ENCODE results near the gene CCDC93.

DNA sequence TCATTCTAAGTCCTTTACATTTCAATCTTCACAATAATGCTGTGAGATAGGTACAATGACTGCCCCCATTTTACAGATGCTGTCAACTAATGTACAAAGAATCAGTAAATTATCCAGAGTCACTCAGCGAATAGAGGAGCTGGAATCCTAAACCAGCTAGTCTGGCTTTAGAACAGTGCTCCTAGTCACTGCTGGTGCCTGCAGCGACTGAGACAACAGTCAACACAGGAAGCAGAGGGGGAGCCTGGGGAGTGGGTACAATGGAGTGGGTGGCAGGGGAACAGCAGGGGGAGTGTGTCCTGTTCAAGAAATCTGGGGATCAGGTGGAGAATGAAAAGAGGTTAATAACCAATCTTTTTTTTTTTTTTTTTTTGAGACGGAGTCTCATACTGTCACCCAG lies 37.3 kb downstream of the CCDC93 start:
- TF ChIP-seq, protein P1, sequence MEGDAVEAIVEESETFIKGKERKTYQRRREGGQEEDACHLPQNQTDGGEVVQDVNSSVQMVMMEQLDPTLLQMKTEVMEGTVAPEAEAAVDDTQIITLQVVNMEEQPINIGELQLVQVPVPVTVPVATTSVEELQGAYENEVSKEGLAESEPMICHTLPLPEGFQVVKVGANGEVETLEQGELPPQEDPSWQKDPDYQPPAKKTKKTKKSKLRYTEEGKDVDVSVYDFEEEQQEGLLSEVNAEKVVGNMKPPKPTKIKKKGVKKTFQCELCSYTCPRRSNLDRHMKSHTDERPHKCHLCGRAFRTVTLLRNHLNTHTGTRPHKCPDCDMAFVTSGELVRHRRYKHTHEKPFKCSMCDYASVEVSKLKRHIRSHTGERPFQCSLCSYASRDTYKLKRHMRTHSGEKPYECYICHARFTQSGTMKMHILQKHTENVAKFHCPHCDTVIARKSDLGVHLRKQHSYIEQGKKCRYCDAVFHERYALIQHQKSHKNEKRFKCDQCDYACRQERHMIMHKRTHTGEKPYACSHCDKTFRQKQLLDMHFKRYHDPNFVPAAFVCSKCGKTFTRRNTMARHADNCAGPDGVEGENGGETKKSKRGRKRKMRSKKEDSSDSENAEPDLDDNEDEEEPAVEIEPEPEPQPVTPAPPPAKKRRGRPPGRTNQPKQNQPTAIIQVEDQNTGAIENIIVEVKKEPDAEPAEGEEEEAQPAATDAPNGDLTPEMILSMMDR (IDR thresholded peaks at IDR 0.05 in 2 of 3, conservative IDR thresholded peaks at IDR 0.05 in 1 of 3; ENCODE audit: borderline replicate concordance in 1 of 3, insufficient read depth in 1 of 3, low read depth in 2 of 3, low read length in 2 of 3): no peak
- TF ChIP-seq POLR2A (IDR thresholded peaks at IDR 0.05; ENCODE audit: borderline replicate concordance, extremely low read depth, insufficient read depth, insufficient read length) (no peak), CBX3 (IDR thresholded peaks at IDR 0.05; ENCODE audit: low read depth) (no peak), SIN3A (IDR thresholded peaks at IDR 0.05; ENCODE audit: low read depth) (no peak), ZNF274 (IDR thresholded peaks at IDR 0.05; ENCODE audit: low read depth, low read length) (no peak), SP1 (IDR thresholded peaks at IDR 0.05; ENCODE audit: low read depth) (no peak), YY1 (IDR thresholded peaks at IDR 0.05; ENCODE audit: extremely low read depth, insufficient replicate concordance, low read depth, low read length) (no peak), TCF7L2 (IDR thresholded peaks at IDR 0.05; ENCODE audit: borderline replicate concordance, extremely low read depth, insufficient read depth, insufficient read length) (no peak), EZH2 (IDR thresholded peaks at IDR 0.05) (no peak)
- TF ChIP-seq, protein P2, sequence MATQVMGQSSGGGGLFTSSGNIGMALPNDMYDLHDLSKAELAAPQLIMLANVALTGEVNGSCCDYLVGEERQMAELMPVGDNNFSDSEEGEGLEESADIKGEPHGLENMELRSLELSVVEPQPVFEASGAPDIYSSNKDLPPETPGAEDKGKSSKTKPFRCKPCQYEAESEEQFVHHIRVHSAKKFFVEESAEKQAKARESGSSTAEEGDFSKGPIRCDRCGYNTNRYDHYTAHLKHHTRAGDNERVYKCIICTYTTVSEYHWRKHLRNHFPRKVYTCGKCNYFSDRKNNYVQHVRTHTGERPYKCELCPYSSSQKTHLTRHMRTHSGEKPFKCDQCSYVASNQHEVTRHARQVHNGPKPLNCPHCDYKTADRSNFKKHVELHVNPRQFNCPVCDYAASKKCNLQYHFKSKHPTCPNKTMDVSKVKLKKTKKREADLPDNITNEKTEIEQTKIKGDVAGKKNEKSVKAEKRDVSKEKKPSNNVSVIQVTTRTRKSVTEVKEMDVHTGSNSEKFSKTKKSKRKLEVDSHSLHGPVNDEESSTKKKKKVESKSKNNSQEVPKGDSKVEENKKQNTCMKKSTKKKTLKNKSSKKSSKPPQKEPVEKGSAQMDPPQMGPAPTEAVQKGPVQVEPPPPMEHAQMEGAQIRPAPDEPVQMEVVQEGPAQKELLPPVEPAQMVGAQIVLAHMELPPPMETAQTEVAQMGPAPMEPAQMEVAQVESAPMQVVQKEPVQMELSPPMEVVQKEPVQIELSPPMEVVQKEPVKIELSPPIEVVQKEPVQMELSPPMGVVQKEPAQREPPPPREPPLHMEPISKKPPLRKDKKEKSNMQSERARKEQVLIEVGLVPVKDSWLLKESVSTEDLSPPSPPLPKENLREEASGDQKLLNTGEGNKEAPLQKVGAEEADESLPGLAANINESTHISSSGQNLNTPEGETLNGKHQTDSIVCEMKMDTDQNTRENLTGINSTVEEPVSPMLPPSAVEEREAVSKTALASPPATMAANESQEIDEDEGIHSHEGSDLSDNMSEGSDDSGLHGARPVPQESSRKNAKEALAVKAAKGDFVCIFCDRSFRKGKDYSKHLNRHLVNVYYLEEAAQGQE (IDR thresholded peaks at IDR 0.05; ENCODE audit: low read depth): no peak
- TF ChIP-seq, protein P3, sequence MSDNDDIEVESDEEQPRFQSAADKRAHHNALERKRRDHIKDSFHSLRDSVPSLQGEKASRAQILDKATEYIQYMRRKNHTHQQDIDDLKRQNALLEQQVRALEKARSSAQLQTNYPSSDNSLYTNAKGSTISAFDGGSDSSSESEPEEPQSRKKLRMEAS (IDR thresholded peaks at IDR 0.05): no peak
